HCT116 (cell line): ENCODE results near the gene TPBG. TPM values are rescaled to one million over a fixed set of nuclear protein-coding genes. Genes with fewer than 3 reads are reported as not detected.

Experiments used
- ATAC-seq: fragments of 200-7000 bp; cut with Tn5 transposase; 2 replicates; pipeline ENCODE4 v1.9.1; 2020; ENCODE audit warnings: mild to moderate bottlenecking, moderate library complexity
- BruUV-seq: library from RNA; stranded (reverse); fragments of 400-500 nt; replicated peaks from 2 replicates; lab custom pipeline; 2021; lab: Mats Ljungman, UMichigan
- CTCF ChIA-PET: fragments of 300-600 bp; sonication (Branson Sonifier 250); formaldehyde crosslinking; loops from one replicate; lab custom pipeline; 2021; ENCODE audit warnings: antibody characterized with exemption; lab: Charles Lee
- POLR2A ChIA-PET: fragments of 300-600, 350-600 bp; sonication (Branson Sonifier 250); formaldehyde crosslinking; loops from one replicate; lab custom pipeline; 2021; ENCODE audit warnings: antibody characterized with exemption; lab: Charles Lee
- RAD21 ChIA-PET, 2 experiments: fragments of 300-600 bp; sonication (Branson Sonifier 250); formaldehyde crosslinking; loops; one replicate each; lab custom pipeline; 2023; ENCODE audit warnings: low total read pairs in 2 of 2; ENCODE audit not compliant: uncharacterized antibody in 2 of 2, unreplicated experiment in 2 of 2, low non-redundant PET in 1 of 2; lab: Charles Lee
- DNase-seq: peaks from one replicate; pipeline ENCODE4 v3.0.0-alpha.2; 2010; ENCODE audit warnings: low read depth, low spot score
- H2AFZ ChIP-seq: fragments of 200-600 bp; shearing (Covaris generic), sonication (generic); 2 replicates; pipeline ENCODE4 v1.6.1; 2017; ENCODE audit warnings: low read depth, mixed run types, mixed read lengths, antibody characterized with exemption, low read length; ENCODE audit not compliant: poor library complexity, severe bottlenecking
- H3K27ac ChIP-seq: 2 replicates; pipeline ENCODE4 v1.5.1; 2012; ENCODE audit warnings: low read depth, low read length
- H3K27me3 ChIP-seq: fragments of 200-600 bp; sonication (generic); 2 replicates; pipeline ENCODE4 v1.6.1; 2016; ENCODE audit warnings: mixed run types, low read length, mixed read lengths; ENCODE audit not compliant: insufficient read depth
- H3K36me3 ChIP-seq, 2 experiments: fragments of 200-500 bp in 1 of 2; fragments of 200-600 bp in 1 of 2; sonication (Bioruptor generic) in 1 of 2; sonication (generic) in 1 of 2; 2 replicates each; pipeline versions ENCODE4 v1.5.1 to v1.6.1; 2014 to 2016; ENCODE audit warnings: low read length in 2 of 2, inconsistent platforms in 1 of 2, mixed read lengths in 1 of 2, mixed run types in 1 of 2; ENCODE audit not compliant: insufficient read depth in 2 of 2, control insufficient read depth in 1 of 2
- H3K4me1 ChIP-seq, 2 experiments: fragments of 200-600 bp in 1 of 2; sonication (generic) in 1 of 2; 2 replicates each; pipeline versions ENCODE4 v1.5.1 to v1.6.1; 2012 to 2017; ENCODE audit warnings: low read length in 2 of 2, inconsistent platforms in 1 of 2, mild to moderate bottlenecking in 1 of 2, mixed read lengths in 1 of 2, mixed run types in 1 of 2, moderate library complexity in 1 of 2; ENCODE audit not compliant: insufficient read depth in 2 of 2, control insufficient read depth in 1 of 2
- H3K4me2 ChIP-seq: fragments of 200-600 bp; sonication (generic); 2 replicates; pipeline ENCODE4 v1.6.1; 2017; ENCODE audit warnings: mixed run types, low read length, mixed read lengths
- H3K4me3 ChIP-seq, 2 experiments: fragments of 200-600 bp in 1 of 2; sonication (generic) in 1 of 2; replicated peaks in 1 of 2; 2 replicates each; pipeline ENCODE4 v1.5.1; 2011 to 2016; ENCODE audit warnings: low read length in 2 of 2, control low read depth in 1 of 2, low read depth in 1 of 2, mild to moderate bottlenecking in 1 of 2, mixed read lengths in 1 of 2, mixed run types in 1 of 2
- H3K79me2 ChIP-seq: fragments of 200-600 bp; sonication (generic); 2 replicates; pipeline ENCODE4 v1.6.1; 2017; ENCODE audit warnings: mild to moderate bottlenecking, mixed run types, low read length, moderate library complexity, mixed read lengths; ENCODE audit not compliant: insufficient read depth
- H3K9ac ChIP-seq: fragments of 200-600 bp; sonication (generic); 2 replicates; pipeline ENCODE4 v1.6.1; 2016; ENCODE audit warnings: low read length, mixed read lengths
- H3K9me2 ChIP-seq: fragments of 200-600 bp; sonication (generic), shearing (Covaris generic); 2 replicates; pipeline ENCODE4 v1.6.1; 2017; ENCODE audit warnings: mixed run types, mild to moderate bottlenecking, moderate library complexity; ENCODE audit not compliant: insufficient read depth
- H3K9me3 ChIP-seq, 2 experiments: fragments of 200-500 bp in 1 of 2; fragments of 200-600 bp in 1 of 2; sonication (Bioruptor generic) in 1 of 2; sonication (generic) in 1 of 2; 2 replicates each; pipeline ENCODE4 v1.6.1; 2014 to 2017; ENCODE audit warnings: low read length in 2 of 2, mixed read lengths in 2 of 2, inconsistent platforms in 1 of 2, low read depth in 1 of 2, mild to moderate bottlenecking in 1 of 2, mixed run types in 1 of 2, moderate library complexity in 1 of 2; ENCODE audit not compliant: control insufficient read depth in 1 of 2, insufficient read depth in 1 of 2
- H4K20me1 ChIP-seq: fragments of 200-600 bp; sonication (generic), shearing (Covaris generic); 2 replicates; pipeline ENCODE4 v1.6.1; 2017; ENCODE audit warnings: mixed run types, mild to moderate bottlenecking, moderate library complexity; ENCODE audit not compliant: insufficient read depth
- ATF3 ChIP-seq: IDR thresholded peaks from 2 replicates; pipeline ENCODE4 v1.6.1; 2012
- EGR1 ChIP-seq: IDR thresholded peaks from 2 replicates; pipeline ENCODE4 v1.6.1; 2012; ENCODE audit warnings: low read depth
- ELF1 ChIP-seq: IDR thresholded peaks from 2 replicates; pipeline ENCODE4 v1.6.1; 2012; ENCODE audit warnings: low read depth, borderline replicate concordance
- EZH2phosphoT487 ChIP-seq: fragments of 200-600 bp; IDR thresholded peaks from 2 replicates; pipeline ENCODE4 v1.6.1; 2018; ENCODE audit warnings: antibody characterized with exemption, borderline replicate concordance
- POLR2A ChIP-seq: IDR thresholded peaks from 2 replicates; pipeline ENCODE4 v1.7.0; 2011; ENCODE audit warnings: borderline replicate concordance; ENCODE audit not compliant: insufficient read depth, insufficient read length; ENCODE audit errors: extremely low read depth
- REST ChIP-seq: IDR thresholded peaks from 2 replicates; pipeline ENCODE4 v1.6.1; 2012; ENCODE audit warnings: low read depth
- SIN3A ChIP-seq: IDR thresholded peaks from 2 replicates; pipeline ENCODE4 v1.6.1; 2012; ENCODE audit warnings: low read depth
- TCF7L2 ChIP-seq: IDR thresholded peaks from 2 replicates; pipeline ENCODE4 v1.7.0; 2011; ENCODE audit warnings: borderline replicate concordance, inconsistent platforms; ENCODE audit not compliant: insufficient read depth, insufficient read length; ENCODE audit errors: extremely low read depth
- ZFX ChIP-seq: fragments of 450-650 bp; IDR thresholded peaks from 2 replicates; pipeline ENCODE4 v1.6.1; 2017
- intact Hi-C: fragments of 100-400 bp; cut with micrococcal nuclease; formaldehyde crosslinking; loops from 2 replicates; pipeline ENCODE4 v1.10.0; 2022
- total RNA-seq: library from RNA; stranded (reverse); gene quantifications from one replicate; pipeline ENCODE4 v1.2.1, GENCODE V29; 2021; ENCODE audit not compliant: unreplicated experiment

TPBG gene
- total RNA-seq, 1 experiment from 2014 or later = 28.4 TPM

GRCh38 chr6:82367704-82368103 lies 4.1 kb downstream of the TPBG start (continued):
- TF ChIP-seq REST = no peak
- no peak for TF ChIP-seq ATF3
- no peak for TF ChIP-seq ELF1
- TF ChIP-seq TCF7L2 = no peak
- TF ChIP-seq POLR2A = no peak

- no peak overlapping the region for H3K4me2 ChIP-seq
- ChIA-PET RAD21 (no interaction called here), CTCF (no interaction called here), POLR2A (no interaction called here)
- no peak overlapping the region for H3K4me3 ChIP-seq
- H3K9ac ChIP-seq = no peak overlapping the region
- intact Hi-C loops = no loop called here
- DNase-seq (no peak), ATAC-seq (no peak)
- H3K36me3 ChIP-seq = peaks cover 0 to 6% of the 10 kb centered on the region in 2 experiments; a peak in 1 of 4 replicates
- no peaks in the 10 kb centered on the region for H3K9me2 ChIP-seq
- no peak overlapping the region for H3K27ac ChIP-seq
- no peaks in the 10 kb centered on the region for H4K20me1 ChIP-seq
- peaks cover 13% of the 10 kb centered on the region for H3K79me2 ChIP-seq
- H3K4me1 ChIP-seq = peaks cover 2% of the 10 kb centered on the region in 2 experiments; a peak in 3 of 4 replicates
- H2AFZ ChIP-seq = no peak overlapping the region
- no peaks in the 10 kb centered on the region for H3K27me3 ChIP-seq
- H3K9me3 ChIP-seq = no peaks in the 10 kb centered on the region
- no TSS peak for BruUV-seq
- TF ChIP-seq ZFX (no peak), SIN3A (no peak), EGR1 (no peak), EZH2phosphoT487 (no peak)
Measured at GRCh38 chr6:82370788-82371187, 7.2 kb downstream of the TPBG start.
